Measurements from ENCODE around the gene ERC1.

- TF ChIP-seq CTCF (IDR thresholded peaks at IDR 0.05) (no peak), POLR2A (IDR thresholded peaks at IDR 0.05; ENCODE audit: low read length) (no peak), BCL3 (IDR thresholded peaks at IDR 0.05) (no peak), ELK1 (IDR thresholded peaks at IDR 0.05; ENCODE audit: low read depth, low read length) (no peak)
Observed at GRCh38 chr12:1302201-1302870, 311.3 kb downstream of the ERC1 start.
